ENCODE measurements around the gene ELAVL4. TPM values are rescaled to one million over a fixed set of nuclear protein-coding genes. Genes with fewer than 3 reads are reported as not detected.

ELAVL4 gene
- polyA plus RNA-seq, 3 donors: not detected

- Histone ChIP-seq H3K79me2 (ENCODE audit: insufficient read depth, low read length) (no peaks in the 10 kb centered on the region), H3K9ac (ENCODE audit: insufficient read depth, low read length, poor library complexity, severe bottlenecking) (no peak overlapping the region), H3K4me1 (ENCODE audit: control insufficient read depth in 1 of 2, insufficient read depth in 2 of 2, low read length in 2 of 2) (no peaks in the 10 kb centered on the region), H2AFZ (ENCODE audit: insufficient read depth, low read depth, low read length, poor library complexity, severe bottlenecking) (no peak overlapping the region), H3K36me3 (replicated peaks in 1 of 2; ENCODE audit: control insufficient read depth in 1 of 2, insufficient read depth in 2 of 2, low read length in 2 of 2) (no peaks in the 10 kb centered on the region), H4K20me1 (ENCODE audit: insufficient read depth, low read length) (no peaks in the 10 kb centered on the region), H3K4me3 (replicated peaks in 1 of 3; ENCODE audit: low read depth in 2 of 3, low read length in 3 of 3) (no peak overlapping the region), H3K27me3 (ENCODE audit: control insufficient read depth in 2 of 2, insufficient read depth in 2 of 2, low read length in 2 of 2) (no peaks in the 10 kb centered on the region), H3K27ac (ENCODE audit: low read depth in 1 of 2, low read length in 2 of 2) (no peak overlapping the region), H3K4me2 (replicated peaks; ENCODE audit: extremely low read depth, low read length, poor library complexity, severe bottlenecking) (no peak overlapping the region), H3K9me3 (replicated peaks in 1 of 2; ENCODE audit: control insufficient read depth in 1 of 2, insufficient read depth in 1 of 2, low read length in 2 of 2) (no peaks in the 10 kb centered on the region)
- TF ChIP-seq, protein P1, sequence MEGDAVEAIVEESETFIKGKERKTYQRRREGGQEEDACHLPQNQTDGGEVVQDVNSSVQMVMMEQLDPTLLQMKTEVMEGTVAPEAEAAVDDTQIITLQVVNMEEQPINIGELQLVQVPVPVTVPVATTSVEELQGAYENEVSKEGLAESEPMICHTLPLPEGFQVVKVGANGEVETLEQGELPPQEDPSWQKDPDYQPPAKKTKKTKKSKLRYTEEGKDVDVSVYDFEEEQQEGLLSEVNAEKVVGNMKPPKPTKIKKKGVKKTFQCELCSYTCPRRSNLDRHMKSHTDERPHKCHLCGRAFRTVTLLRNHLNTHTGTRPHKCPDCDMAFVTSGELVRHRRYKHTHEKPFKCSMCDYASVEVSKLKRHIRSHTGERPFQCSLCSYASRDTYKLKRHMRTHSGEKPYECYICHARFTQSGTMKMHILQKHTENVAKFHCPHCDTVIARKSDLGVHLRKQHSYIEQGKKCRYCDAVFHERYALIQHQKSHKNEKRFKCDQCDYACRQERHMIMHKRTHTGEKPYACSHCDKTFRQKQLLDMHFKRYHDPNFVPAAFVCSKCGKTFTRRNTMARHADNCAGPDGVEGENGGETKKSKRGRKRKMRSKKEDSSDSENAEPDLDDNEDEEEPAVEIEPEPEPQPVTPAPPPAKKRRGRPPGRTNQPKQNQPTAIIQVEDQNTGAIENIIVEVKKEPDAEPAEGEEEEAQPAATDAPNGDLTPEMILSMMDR (IDR thresholded peaks at IDR 0.05): no peak
- DNase-seq: no peak
- Mint-ChIP-seq H3K27me3 (ENCODE audit: low read depth in 3 of 3) (no peaks in the 10 kb centered on the region), H3K4me3 (no peak overlapping the region), H3K27ac (no peak overlapping the region), H3K36me3 (no peaks in the 10 kb centered on the region), H3K4me1 (no peaks in the 10 kb centered on the region), H3K9me3 (no peaks in the 10 kb centered on the region)
- WGBS (ENCODE audit: insufficient coverage): no CpG with 5 or more reads among the region's 2 CpGs
- intact Hi-C loops (cut with micrococcal nuclease): no loop called here
These were observed 86.5 kb downstream of the ELAVL4 start for GRCh38 chr1:50195205-50195604.

DNA sequence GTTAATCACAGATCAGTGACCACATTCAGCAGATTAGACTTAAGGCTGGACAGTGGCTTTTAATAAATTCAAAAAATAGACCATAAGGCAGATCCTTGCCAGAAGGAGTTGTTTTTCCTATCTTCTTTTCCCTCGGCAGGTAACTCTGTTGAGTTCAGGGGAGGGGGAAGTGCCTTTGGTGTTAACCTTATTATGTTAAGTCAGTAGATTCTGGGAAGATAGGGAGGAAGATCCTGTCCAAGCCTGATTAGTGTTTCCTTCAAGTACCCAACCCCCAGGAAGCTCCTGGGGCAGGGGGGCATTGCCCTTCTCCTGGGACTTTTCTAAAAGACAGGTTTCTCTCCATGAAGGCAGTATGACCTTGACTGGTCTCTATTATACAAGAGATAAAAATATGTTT, 87.4 kb downstream of the ELAVL4 start:
- TF ChIP-seq, protein P1 (IDR thresholded peaks at IDR 0.05): no peak
- no peak overlapping the region for H3K4me2 ChIP-seq (replicated peaks; ENCODE audit: extremely low read depth, low read length, poor library complexity, severe bottlenecking)
- Mint-ChIP-seq H3K4me3 (no peak overlapping the region), H3K27ac (no peak overlapping the region), H3K36me3 (no peaks in the 10 kb centered on the region), H3K27me3 (ENCODE audit: low read depth in 3 of 3) (no peaks in the 10 kb centered on the region), H3K9me3 (no peaks in the 10 kb centered on the region), H3K4me1 (no peaks in the 10 kb centered on the region)
- H4K20me1 ChIP-seq (ENCODE audit: insufficient read depth, low read length): no peaks in the 10 kb centered on the region
- H3K9me3 ChIP-seq (replicated peaks in 1 of 2; ENCODE audit: control insufficient read depth in 1 of 2, insufficient read depth in 1 of 2, low read length in 2 of 2): no peaks in the 10 kb centered on the region
- H3K27ac ChIP-seq (ENCODE audit: low read depth in 1 of 2, low read length in 2 of 2): no peak overlapping the region
- no peaks in the 10 kb centered on the region for H3K79me2 ChIP-seq (ENCODE audit: insufficient read depth, low read length)
- intact Hi-C loops (cut with micrococcal nuclease): no loop called here
- DNase-seq: no peak
- no peaks in the 10 kb centered on the region for H3K27me3 ChIP-seq (ENCODE audit: control insufficient read depth in 2 of 2, insufficient read depth in 2 of 2, low read length in 2 of 2)
- H3K36me3 ChIP-seq (replicated peaks in 1 of 2; ENCODE audit: control insufficient read depth in 1 of 2, insufficient read depth in 2 of 2, low read length in 2 of 2): no peaks in the 10 kb centered on the region
- H3K4me3 ChIP-seq (replicated peaks in 1 of 3; ENCODE audit: low read depth in 2 of 3, low read length in 3 of 3): no peak overlapping the region
- no peak overlapping the region for H2AFZ ChIP-seq (ENCODE audit: insufficient read depth, low read depth, low read length, poor library complexity, severe bottlenecking)
- H3K9ac ChIP-seq (ENCODE audit: insufficient read depth, low read length, poor library complexity, severe bottlenecking): no peak overlapping the region
- WGBS (ENCODE audit: insufficient coverage): no CpG with 5 or more reads among the region's 1 CpG
- no peaks in the 10 kb centered on the region for H3K4me1 ChIP-seq (ENCODE audit: control insufficient read depth in 1 of 2, insufficient read depth in 2 of 2, low read length in 2 of 2)

Measured in CD14-positive monocyte (primary cell).